ENCODE measurements around the gene DIP2C.
"Not testable (repeated sequence)": the region's sequence is repeated elsewhere in the genome, so short reads cannot be mapped to it uniquely, and the experiment has no call there.

The DIP2C gene

GRCh38 chr10:490256-490655 is 199.2 kb downstream of the DIP2C start:
- DNase-seq, result no peak

DNA sequence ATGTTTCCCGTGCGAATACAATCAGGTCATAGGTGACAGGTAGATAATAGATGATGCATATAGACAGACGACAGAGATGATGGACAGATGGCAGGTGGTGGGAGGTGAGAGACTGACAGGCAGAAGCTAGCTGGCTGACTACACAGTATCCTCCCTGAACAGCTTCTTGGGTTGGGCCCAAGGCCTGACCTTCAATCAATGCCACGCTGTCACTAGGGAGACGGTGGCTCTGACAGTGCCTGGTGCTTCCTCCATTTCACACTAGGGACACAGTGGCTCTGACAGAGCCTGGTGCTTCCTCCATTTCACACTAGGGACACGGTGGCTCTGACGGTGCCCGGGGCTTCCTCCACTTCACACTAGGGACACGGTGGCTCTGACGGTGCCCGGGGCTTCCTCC is 200.1 kb downstream of the DIP2C start:
- no peak for DNase-seq

- no peak for DNase-seq
Measured at GRCh38 chr10:488933-489215, 200.6 kb downstream of the DIP2C start.

GRCh38 chr10:488081-488932 is 201.2 kb downstream of the DIP2C start:
- no peak for DNase-seq

GRCh38 chr10:486666-487322 is 202.7 kb downstream of the DIP2C start:
- DNase-seq, result no peak

GRCh38 chr10:486206-486605 is 203.3 kb downstream of the DIP2C start:
- DNase-seq, result no peak

DNA sequence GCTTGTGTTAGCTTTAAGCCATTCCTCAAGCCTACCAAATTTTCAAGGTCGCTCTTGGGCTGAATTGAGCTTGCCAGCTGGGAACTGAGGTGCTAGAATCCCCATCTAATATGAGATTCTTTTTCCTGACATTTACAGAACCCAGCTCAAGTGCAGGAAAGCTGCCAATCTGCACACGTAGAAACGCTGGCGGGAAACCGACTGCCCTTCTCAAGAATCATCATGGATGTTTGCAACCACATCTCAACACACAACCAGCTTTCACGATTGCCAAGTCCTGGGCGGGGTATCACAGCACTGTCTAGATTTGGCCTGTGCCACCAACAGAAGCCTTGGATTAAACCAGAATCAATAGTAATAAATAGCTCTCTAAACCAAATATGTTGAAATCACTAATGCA is 203.7 kb downstream of the DIP2C start:
- DNase-seq, result no peak

- DNase-seq, result peak; percentile 26
Measured at GRCh38 chr10:484925-485661, 204.4 kb downstream of the DIP2C start.

- peak; percentile 40 for DNase-seq
Measured at GRCh38 chr10:484441-484924, 205.0 kb downstream of the DIP2C start.

GRCh38 chr10:483261-483660 is 206.2 kb downstream of the DIP2C start:
- DNase-seq, result no peak

DNA sequence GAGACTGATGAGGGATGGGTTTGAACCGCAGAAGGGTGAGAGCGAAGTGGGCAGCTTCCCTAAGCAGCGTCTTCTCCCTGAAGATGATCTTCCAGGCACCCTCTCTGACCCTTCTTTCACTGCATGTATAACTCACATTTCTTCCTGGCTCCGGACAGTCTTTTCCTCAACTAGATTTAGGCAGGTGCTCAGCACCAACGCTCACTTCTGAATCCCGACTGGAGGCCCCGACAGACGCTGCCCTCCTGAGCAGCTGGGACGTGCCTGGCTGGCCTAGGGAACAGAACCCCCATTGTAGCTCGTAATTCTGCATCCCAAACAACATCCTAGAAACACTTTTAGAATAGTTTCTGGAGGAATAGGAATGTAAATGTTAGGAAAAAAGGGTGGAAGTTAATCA is 206.6 kb downstream of the DIP2C start:
- no peak for DNase-seq

DNA sequence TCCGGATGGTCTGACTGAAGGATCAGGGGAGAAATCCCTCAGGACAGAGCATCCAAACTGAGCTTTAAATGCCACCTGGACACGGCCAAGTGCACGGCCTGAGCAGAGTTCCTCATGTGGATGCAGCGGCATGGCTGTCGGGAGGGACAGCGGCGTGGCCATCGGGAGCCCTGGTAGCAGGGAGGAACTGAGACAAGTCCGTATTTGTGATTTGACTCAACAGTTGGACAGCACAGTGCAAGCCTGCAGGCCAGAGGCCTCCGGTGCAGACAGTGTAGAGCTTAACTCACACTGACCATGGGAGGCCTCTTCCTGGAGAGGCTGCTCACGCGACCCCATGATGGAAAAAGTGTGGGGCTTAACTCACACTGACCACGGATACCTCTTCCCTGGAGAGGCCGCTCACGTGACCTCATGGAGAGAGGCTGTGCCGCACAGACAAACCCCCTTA is 207.4 kb downstream of the DIP2C start:
- no peak for DNase-seq

DNA sequence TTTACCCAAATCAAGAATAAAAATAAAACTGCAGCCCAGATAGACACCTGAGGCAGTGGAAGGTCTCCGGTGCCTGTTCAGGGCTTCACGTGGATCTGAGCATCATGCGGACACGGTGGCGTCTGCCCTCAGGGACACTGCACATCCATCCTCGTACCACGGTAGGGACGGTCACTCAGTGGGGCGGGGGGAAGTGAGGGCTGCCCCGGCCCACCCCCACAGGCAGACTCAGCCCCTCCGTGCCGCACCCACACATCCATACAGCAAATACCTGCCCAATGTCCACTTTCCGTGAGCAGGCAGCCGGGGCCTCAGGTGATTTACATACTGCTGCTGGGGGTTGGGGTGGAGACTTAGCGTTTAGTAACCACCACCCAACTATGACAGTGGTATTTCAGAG is 207.8 kb downstream of the DIP2C start:
- DNase-seq, result no peak

DNA sequence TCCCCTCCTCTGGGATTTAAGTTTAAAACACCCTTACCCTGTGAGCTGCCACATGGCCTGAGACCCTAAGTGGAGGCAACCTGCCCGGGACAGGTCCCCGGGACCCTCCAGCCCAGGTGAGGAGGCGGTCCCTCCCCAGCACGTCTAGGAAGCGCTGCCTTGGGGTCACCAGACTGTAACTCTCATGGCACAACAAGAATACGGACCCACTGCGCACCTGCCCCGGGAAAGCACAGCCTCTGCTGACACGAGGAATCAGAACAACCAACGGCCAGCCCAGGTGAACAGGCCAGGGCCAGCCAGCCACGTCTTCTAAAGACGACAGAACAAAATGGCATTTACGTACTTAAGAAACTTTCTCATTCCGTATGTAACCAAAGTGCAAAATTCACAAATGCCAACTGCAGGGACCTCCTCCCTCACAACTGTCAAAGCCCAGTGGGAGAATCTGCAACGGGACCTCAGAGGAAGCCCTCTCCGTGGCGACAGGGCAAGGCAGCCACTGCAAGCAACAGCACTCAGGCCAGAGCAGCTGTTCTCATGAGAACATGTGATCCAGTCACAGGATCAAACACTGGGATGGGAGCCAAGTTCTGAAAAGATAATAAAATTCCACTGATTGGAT is 208.4 kb downstream of the DIP2C start:
- no peak for DNase-seq

DNA sequence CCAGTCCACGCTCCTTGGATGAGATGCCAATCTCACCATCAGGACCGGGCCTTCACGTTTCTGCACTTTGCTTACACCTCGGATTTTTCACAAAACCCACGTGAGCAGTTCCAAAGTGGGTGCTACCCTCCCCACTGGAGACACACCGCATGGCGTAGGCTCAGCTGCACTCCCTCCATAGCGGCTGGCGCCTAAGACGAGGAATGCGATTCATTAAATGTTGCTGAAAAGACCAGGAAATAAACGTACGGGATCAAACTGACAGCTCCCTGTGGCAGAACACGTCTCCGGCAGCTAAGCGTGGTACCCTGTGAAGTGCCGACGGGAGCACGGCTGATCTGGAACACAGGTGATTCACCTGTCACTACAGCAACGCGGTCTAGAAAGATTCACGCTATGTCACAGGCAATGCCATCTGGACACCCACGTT is 209.0 kb downstream of the DIP2C start:
- no peak for DNase-seq

- DNase-seq, result not testable (repeated sequence)
Measured at GRCh38 chr10:479706-480497, 209.6 kb downstream of the DIP2C start.

- no peak for DNase-seq
Measured at GRCh38 chr10:478471-479245, 210.8 kb downstream of the DIP2C start.

- no peak for DNase-seq
Measured at GRCh38 chr10:477620-478019, 211.8 kb downstream of the DIP2C start.

DNA sequence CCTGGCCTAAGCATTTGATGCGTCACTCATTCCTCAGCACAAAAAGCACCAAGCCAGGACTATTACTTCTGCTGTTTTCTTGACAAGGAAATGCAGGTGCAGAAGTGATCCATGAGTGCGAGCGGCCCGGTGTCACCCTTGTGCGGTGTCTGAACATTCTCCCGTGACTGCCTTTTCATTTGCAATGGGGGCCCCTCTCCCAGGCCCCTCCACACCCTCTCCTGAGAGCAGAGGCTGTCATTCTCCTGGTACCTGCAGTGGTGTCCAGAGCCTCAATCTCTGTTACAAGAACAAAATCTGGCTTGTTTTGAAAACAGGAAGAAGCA is 213.1 kb downstream of the DIP2C start:
- DNase-seq, result no peak

- DNase-seq, result no peak
Measured at GRCh38 chr10:475709-476454, 213.6 kb downstream of the DIP2C start.

DNA sequence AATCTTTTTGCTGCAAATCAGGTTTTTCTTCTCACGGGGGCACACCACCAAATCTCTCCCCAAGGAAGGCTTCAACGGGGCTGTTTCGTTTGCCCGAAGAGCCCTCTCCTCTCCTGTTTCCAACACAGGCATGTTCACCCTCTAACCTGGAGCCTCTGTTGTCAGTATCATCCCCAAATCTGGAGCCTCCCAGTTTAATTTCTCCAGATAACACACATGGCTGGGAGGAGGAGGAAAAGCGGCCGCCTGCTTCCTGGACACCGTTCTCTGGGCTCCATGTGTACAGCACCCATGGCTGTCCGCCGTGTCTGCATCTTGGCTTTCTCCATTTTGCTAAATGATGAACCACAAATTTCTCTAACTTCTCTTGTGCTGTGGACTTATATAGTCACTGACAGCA is 214.5 kb downstream of the DIP2C start:
- DNase-seq, result no peak
